HL-60 (cell line): ENCODE results near the gene SLC2A8.

Experiments used
- DNase-seq, 2 experiments: peaks; one replicate each; pipeline ENCODE4 v3.0.0-alpha.2; 2010 to 2020; ENCODE audit warnings: low read depth in 1 of 2, low spot score in 1 of 2
- H3K27ac ChIP-seq: fragments of 250-450 bp; sonication (Bioruptor Pico); replicated peaks from 2 replicates; pipeline ENCODE4 v1.5.1; 2020; ENCODE audit warnings: mild to moderate bottlenecking, moderate library complexity
- H3K27me3 ChIP-seq: fragments of 250-450 bp; sonication (Bioruptor Pico); 2 replicates; pipeline ENCODE4 v1.5.1; 2021; ENCODE audit warnings: mild to moderate bottlenecking, moderate library complexity; ENCODE audit not compliant: insufficient read depth, poor library complexity, severe bottlenecking
- H3K4me3 ChIP-seq: replicated peaks from 2 replicates; pipeline ENCODE4 v1.5.1; 2011; ENCODE audit warnings: mild to moderate bottlenecking, control low read depth, low read length; ENCODE audit not compliant: insufficient read depth
- CTCF ChIP-seq: IDR thresholded peaks from one replicate; pipeline ENCODE4 v1.5.1; 2011; ENCODE audit warnings: low read length, control low read depth, inconsistent platforms; ENCODE audit not compliant: insufficient read depth
- GABPA ChIP-seq: IDR thresholded peaks from 2 replicates; pipeline ENCODE4 v1.6.1; 2012; ENCODE audit warnings: low read depth
- POLR2AphosphoS5 ChIP-seq: IDR thresholded peaks from 2 replicates; pipeline ENCODE4 v1.6.1; 2012; ENCODE audit warnings: low read depth
- REST ChIP-seq: IDR thresholded peaks from 2 replicates; pipeline ENCODE4 v1.6.1; 2012; ENCODE audit warnings: low read depth; ENCODE audit not compliant: insufficient replicate concordance
- SPI1 ChIP-seq: IDR thresholded peaks from 2 replicates; pipeline ENCODE4 v1.6.1; 2012; ENCODE audit warnings: low read depth, mild to moderate bottlenecking, borderline replicate concordance

The SLC2A8 gene

DNA sequence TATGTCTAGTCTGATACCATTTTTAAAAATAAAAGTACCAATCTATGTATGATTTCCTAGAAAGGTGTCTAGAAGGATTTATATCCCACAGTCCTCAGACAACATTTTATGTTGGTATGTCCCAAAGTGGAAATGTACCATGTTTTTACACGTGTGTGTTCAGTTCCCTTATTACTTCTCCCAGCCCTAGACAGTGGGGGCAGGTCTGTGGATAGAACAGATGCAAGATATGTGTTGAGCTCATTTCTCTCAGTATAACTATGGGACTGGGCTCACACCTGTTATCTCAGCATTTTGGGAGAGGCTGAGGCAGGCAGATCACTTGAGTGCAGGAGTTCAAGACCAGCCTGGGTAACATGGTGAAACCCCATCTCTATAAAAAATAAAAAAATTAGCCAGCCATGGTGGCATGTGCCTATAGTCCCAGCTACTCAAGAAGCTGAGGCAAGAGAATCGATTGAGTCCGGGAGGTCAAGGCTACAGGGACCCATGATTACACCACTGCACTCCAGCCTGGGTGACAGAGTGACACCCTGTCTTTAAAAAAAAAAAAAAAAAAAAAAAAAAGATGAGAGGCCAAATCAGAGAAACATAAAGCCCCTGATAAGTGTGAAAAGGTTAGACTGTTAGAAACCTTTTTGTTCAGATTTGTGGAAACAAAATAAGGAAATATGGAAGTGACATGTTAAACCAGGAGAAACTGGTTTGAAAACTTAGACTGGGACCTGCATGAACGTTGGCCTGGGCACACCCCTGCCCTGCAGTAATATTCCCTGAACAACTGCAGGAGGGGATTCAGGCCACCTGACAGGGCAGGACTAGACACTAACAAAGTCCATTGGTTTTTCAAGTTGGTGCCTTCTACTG is 7.4 kb upstream of the SLC2A8 start:
- Histone ChIP-seq H3K27me3 (no peaks in the 10 kb centered on the region), H3K27ac (peak overlapping the region; percentile 78), H3K4me3 (no peak overlapping the region)
- TF ChIP-seq CTCF (no peak), REST (no peak), GABPA (no peak), SPI1 (peak; percentile 41; the same call in 1 of the 2 replicates)
- DNase-seq, result peak in 1 of 2 experiments; percentile 63

DNA sequence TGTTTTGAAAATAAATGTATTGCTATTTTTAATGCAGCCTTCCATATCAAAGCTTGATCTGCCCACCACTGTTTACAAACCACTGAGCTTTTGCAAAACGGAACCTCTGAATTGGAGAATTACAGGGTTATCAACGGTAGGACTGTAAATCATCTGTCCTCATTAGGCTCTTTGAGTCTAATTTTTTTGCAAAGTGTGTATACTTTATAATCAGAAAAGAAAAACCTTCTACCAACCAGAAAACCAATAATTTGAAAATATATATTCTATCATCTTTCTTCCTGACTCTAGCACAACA is 6.8 kb upstream of the SLC2A8 start:
- H3K27me3 ChIP-seq, result no peaks in the 10 kb centered on the region
- peak overlapping the region; percentile 78 for H3K27ac ChIP-seq

More for the DNA sequence above, 6.8 kb upstream of the SLC2A8 start:
- no peak for DNase-seq
- TF ChIP-seq CTCF (no peak), REST (no peak), GABPA (no peak), SPI1 (no peak), POLR2AphosphoS5 (no peak)
- H3K4me3 ChIP-seq, result no peak overlapping the region
